Heart right ventricle (tissue), 16 donors: ENCODE data around the gene NENF. TPM values are rescaled to one million over a fixed set of nuclear protein-coding genes. Genes with fewer than 3 reads are reported as not detected.
A peak's percentile ranks its signal among the peaks of the same experiment; 100 is the strongest.

ENCODE experiments used
- ATAC-seq, 8 donors: fragments of 200-7000 bp; cut with Tn5 transposase; one replicate each; pipeline ENCODE4 v1.9.1; 2020; ENCODE audit warnings: mild to moderate bottlenecking in 8 of 8, moderate library complexity in 8 of 8, moderate number of reproducible peaks in 1 of 8
- DNase-seq, 2 donors: peaks; one replicate each; pipeline ENCODE4 v3.0.0-alpha.2; 2020
- H3K27ac ChIP-seq, 10 donors: fragments of 200-600 bp; sonication (generic) in 2 of 10; one replicate each; pipeline versions ENCODE4 v1.5.0 to v1.8.0; 2020 to 2022; ENCODE audit warnings: mild to moderate bottlenecking in 3 of 10
- H3K27me3 ChIP-seq, 7 donors: fragments of 200-600 bp; one replicate each; pipeline ENCODE4 v1.8.0; 2021 to 2022; ENCODE audit warnings: mild to moderate bottlenecking in 2 of 7
- H3K36me3 ChIP-seq, 9 donors: fragments of 200-600 bp; sonication (generic) in 1 of 9; one replicate each; pipeline versions ENCODE4 v1.5.0 to v1.8.0; 2020 to 2022; ENCODE audit warnings: mild to moderate bottlenecking in 2 of 9
- H3K4me1 ChIP-seq, 9 donors: fragments of 200-600 bp; sonication (generic) in 1 of 9; one replicate each; pipeline versions ENCODE4 v1.5.0 to v1.8.0; 2020 to 2022; ENCODE audit warnings: mild to moderate bottlenecking in 4 of 9
- H3K4me3 ChIP-seq, 10 donors: fragments of 200-600 bp; sonication (generic) in 2 of 10; one replicate each; pipeline versions ENCODE4 v1.5.0 to v1.8.0; 2020 to 2022; ENCODE audit warnings: mild to moderate bottlenecking in 7 of 10, moderate library complexity in 2 of 10
- H3K9me3 ChIP-seq, 11 donors: fragments of 200-600 bp in 10 of 11; sonication (generic) in 2 of 11; one replicate each; pipeline versions ENCODE4 v1.5.0 to v1.8.0; 2013 to 2022; ENCODE audit warnings: mild to moderate bottlenecking in 2 of 11, control low read depth in 1 of 11, moderate library complexity in 1 of 11
- WGBS, 2 donors: extraction: QIAGEN DNeasy Blood & Tissue Kit; methylation state at CpG; one replicate each; pipeline ENCODE4 v1.1.7; 2013; ENCODE audit warnings: inconsistent platforms in 1 of 2; 5-methylcytosine and 5-hydroxymethylcytosine counted together
- intact Hi-C, 10 donors: fragments of 100-400 bp; cut with DNase I; formaldehyde crosslinking; loops; one replicate each; pipeline versions ENCODE4 v1.11.1 to v1.14.2; 2022
- polyA plus RNA-seq, 2 donors: library from polyadenylated mRNA; stranded (reverse); fragments of 200-250 nt; gene quantifications; one replicate each; pipeline ENCODE4 v1.2.3, GENCODE V29; 2013
- total RNA-seq, 10 donors: library from RNA; stranded (reverse); fragmentation: NEBNext Ultra II Directional in 3 of 10; extraction: Animal tissue kit (Norgen Biotek cat#: 25700) in 3 of 10; gene quantifications; one replicate each; pipeline versions ENCODE4 v1.2.1 to v1.2.4, GENCODE V29; 2021 to 2023
- TF ChIP-seq, protein P1 (sequence below), 9 donors: fragments of 200-600 bp; sonication (generic) in 2 of 9; IDR thresholded peaks; one replicate each; pipeline versions ENCODE4 v1.5.0 to v1.8.0; 2021 to 2022; ENCODE audit warnings: antibody characterized with exemption in 9 of 9, mild to moderate bottlenecking in 5 of 9, moderate library complexity in 1 of 9
- donor health status: Arrhythmogenic right ventricular cardiomyopathy.
- donor health status: ischemic (EF 13 %, LVEDD 7.1; RV severe dilation, severe dysfunction).
- donor health status: healthy with polysubstance abuse.
- donor health status: DM: no; HTN: yes; CAD: no.
- donor health status: DM: no; HTN: no; CAD: no.
- donor health status: ischemic (EF 25% LVEDD 6.9; RV normal size, moderate dysfunction).
- donor health status: ischemic (EF 25% LVEDD 5.7; RV mildly dilated, moderate dysfunction).
- donor health status: healthy.
- donor health status: DM: yes; HTN: yes; CAD: no.
- donor health status: Ischemic cardiomyopathy.
- donor health status: ischemic (EF 35%, LVEDD 5.7; RV mildly dilated, moderate dysfunction).
- donor health status: nonischemic (EF 11% LVEDD 7.7; RV severe dilation, severe dysfunction).
- donor health status: DM: yes; HTN: yes; CAD: no.
- donor health status: PGD.
- donor health status: ischemic (EF 29% LVEDD 5.4; RV normal size, mild dysfunction).
- donor health status: nonischemic (EF 23%, LVEDD 6.1; RV moderate dilation, normal function).

NENF gene
- total and polyA plus RNA-seq, 12 donors: 91.8 to 241 (median 115) TPM

DNA sequence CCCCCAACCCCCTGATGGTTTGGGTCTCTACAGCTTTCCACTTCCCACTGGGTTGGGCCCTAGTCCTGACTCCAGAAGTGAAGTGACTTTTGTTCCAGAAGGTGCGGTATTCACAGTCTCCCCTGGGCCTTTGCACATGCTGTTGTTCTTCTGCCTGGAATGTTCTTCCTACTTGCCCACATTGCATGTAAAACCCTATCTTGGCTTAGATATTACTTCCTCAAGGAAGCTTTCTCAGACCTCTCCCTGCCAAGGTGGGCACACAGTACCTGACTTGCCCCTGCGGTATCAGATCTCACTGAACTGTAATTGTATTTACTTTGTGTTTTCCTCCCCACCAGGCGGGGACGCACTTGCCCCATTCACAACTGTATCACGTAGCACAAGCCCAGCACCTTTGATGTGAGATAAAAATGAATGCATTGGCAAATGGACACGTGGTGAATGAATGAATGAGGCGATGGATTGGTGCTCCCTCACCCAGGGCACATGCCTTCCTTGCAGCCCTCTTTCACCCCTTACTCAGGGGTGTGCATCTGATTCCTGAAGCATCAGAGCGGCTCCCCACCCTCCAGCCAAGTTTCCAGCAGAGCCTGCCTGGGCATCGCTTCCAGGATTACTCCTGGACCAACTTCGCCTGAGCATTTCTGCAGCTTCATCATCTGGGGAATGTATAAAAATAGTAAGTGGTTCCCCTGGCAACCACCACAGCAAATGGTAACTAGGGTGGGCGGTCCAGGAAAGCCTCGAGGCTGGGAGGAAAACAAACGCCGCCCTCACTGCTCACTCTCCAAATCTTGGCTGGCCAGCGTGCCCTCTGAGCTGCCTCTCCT lies 19.8 kb downstream of the NENF start:
- Histone ChIP-seq H3K9me3 (no peaks in the 10 kb centered on the region), H3K36me3 (peaks cover 0 to 1% (median 0%) of the 10 kb centered on the region in 9 donors), H3K4me3 (no peak overlapping the region), H3K27ac (peak overlapping the region in 9 of 10 donors; percentile 2 to 74 (median 57)), H3K27me3 (no peaks in the 10 kb centered on the region), H3K4me1 (peaks cover 25 to 54% (median 34%) of the 10 kb centered on the region in 9 donors)
- peak; percentile 58 to 82 for DNase-seq
- peak; percentile 52 to 80 (median 72) for ATAC-seq
- WGBS, 2 donors: 36 to 40% methylated on average over 15 of the region's 15 CpGs
- TF ChIP-seq, protein P1, sequence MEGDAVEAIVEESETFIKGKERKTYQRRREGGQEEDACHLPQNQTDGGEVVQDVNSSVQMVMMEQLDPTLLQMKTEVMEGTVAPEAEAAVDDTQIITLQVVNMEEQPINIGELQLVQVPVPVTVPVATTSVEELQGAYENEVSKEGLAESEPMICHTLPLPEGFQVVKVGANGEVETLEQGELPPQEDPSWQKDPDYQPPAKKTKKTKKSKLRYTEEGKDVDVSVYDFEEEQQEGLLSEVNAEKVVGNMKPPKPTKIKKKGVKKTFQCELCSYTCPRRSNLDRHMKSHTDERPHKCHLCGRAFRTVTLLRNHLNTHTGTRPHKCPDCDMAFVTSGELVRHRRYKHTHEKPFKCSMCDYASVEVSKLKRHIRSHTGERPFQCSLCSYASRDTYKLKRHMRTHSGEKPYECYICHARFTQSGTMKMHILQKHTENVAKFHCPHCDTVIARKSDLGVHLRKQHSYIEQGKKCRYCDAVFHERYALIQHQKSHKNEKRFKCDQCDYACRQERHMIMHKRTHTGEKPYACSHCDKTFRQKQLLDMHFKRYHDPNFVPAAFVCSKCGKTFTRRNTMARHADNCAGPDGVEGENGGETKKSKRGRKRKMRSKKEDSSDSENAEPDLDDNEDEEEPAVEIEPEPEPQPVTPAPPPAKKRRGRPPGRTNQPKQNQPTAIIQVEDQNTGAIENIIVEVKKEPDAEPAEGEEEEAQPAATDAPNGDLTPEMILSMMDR (IDR thresholded peaks at IDR 0.05): no peak
- intact Hi-C loops: loop anchor here in 9 of 10 donors (5.0 to 10.0 kb wide), 8 partner anchors 78 to 778 kb away; partner anchors contain the start of genes PPP2R5A (in 2 of the 9), DTL (in 1 of the 9), INTS7 (in 1 of the 9) and NEK2 (in 1 of the 9)

DNA sequence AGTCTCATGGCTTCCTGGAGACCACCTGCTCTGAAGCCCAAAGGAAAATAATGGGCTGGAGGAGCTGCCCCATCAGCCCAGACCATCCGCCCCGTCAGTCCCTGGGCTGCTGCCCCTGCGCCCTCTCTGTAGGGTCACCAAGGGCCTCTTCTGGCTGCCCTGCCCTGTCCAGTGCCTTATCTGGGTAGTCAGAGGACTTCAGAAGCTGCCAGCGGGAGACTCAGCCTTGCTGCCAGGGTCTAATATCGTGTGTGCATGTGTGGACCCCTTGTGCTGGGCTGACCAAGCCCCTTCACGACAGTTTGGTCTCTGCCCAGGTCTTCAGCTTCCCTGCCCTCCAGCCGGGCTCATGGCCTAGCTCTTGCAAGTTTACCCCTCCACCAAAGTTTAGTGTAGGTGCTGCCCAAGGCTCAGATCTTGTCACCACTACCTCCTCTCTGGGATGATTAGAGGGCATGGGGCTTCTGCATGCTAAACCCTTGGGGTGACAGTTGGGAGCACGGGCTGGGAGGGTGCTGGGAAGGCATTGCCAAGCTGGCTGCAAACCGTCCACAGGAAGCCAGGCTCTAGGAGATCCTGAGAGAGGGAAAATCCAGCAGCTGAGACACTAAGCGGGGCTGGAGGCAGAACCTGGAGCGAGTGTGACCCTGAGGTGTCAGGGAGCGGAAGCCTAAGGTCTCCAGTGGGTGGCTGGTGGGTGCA lies 20.6 kb downstream of the NENF start:
- DNase-seq (no peak), ATAC-seq (peak in 3 of 8 donors; percentile 4 to 35 (median 17))
- Histone ChIP-seq H3K27me3 (no peaks in the 10 kb centered on the region), H3K9me3 (peaks cover 0 to 7% (median 0%) of the 10 kb centered on the region in 11 donors), H3K36me3 (no peaks in the 10 kb centered on the region), H3K27ac (peak overlapping the region in 9 of 10 donors; percentile 2 to 74 (median 57)), H3K4me3 (no peak overlapping the region), H3K4me1 (peaks cover 25 to 54% (median 34%) of the 10 kb centered on the region in 9 donors)
- intact Hi-C loops: loop anchor here in 9 of 10 donors (5.0 to 10.0 kb wide), 8 partner anchors 79 to 779 kb away; partner anchors contain the start of genes PPP2R5A (in 2 of the 9), DTL (in 1 of the 9), INTS7 (in 1 of the 9) and NEK2 (in 1 of the 9)
- WGBS, 2 donors: 52 to 53% methylated on average over 12 of the region's 12 CpGs
- TF ChIP-seq, protein P1 (IDR thresholded peaks at IDR 0.05): no peak

DNA sequence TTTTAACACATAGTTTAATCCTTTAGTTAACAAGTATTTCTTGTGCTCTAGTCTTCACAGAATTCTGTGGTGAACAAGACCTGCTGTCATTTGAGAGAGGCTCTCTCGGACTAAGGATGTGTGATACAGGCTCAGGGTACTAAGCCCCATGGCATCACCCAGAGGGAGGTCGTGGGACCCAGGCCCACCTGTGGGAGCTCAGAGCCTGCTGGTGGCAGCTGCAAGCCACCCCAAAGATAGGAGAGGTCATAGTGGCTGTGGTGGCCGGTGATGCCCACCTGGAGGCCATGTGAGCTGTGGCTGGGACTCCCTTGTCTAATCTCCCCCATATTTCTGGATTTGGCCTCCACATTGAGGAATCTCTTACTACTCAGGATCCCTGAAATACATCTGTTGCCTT lies 22.0 kb downstream of the NENF start:
- 93 to 95% methylated on average over 3 of the region's 3 CpGs for WGBS, 2 donors
- intact Hi-C loops: loop anchor here (2.0 to 10.0 kb wide), 13 partner anchors 80 to 780 kb away; partner anchors contain the start of genes PPP2R5A (in 2 of the 10), DTL (in 1 of the 10), INTS7 (in 1 of the 10) and NEK2 (in 1 of the 10)
- Histone ChIP-seq H3K27me3 (no peaks in the 10 kb centered on the region), H3K36me3 (no peaks in the 10 kb centered on the region), H3K4me3 (no peak overlapping the region), H3K9me3 (peaks cover 0 to 7% (median 0%) of the 10 kb centered on the region in 11 donors), H3K27ac (no peak overlapping the region), H3K4me1 (peaks cover 25 to 54% (median 34%) of the 10 kb centered on the region in 9 donors)
- TF ChIP-seq, protein P1 (IDR thresholded peaks at IDR 0.05): no peak
- ATAC-seq (no peak), DNase-seq (no peak)

DNA sequence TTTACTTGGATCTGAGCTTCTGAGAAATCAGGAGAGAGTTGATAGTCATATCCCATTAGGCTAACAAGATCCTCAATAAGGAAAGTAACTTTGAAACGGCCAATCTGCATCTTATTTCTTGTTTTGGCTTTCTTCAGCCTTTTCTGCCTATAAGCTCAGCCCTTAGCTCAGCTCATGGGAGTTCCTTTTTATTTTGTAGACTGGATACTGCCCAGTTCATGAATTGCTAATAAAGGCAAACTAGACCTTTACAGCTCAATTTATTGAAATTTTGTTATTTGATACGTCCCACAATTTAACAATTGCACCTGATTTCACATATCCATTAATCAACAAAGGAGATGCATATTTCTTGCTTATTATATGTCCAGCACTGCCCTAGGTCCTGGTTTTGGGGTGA lies 22.7 kb downstream of the NENF start:
- DNase-seq (no peak), ATAC-seq (no peak)
- peaks cover 22 to 48% (median 33%) of the 10 kb centered on the region in 9 donors for H3K4me1 ChIP-seq
- TF ChIP-seq, protein P1 (IDR thresholded peaks at IDR 0.05): no peak
- H3K27me3 ChIP-seq: no peaks in the 10 kb centered on the region
- intact Hi-C loops: loop anchor here (2.0 to 10.0 kb wide), 13 partner anchors 81 to 781 kb away; partner anchors contain the start of genes PPP2R5A (in 2 of the 10), DTL (in 1 of the 10), INTS7 (in 1 of the 10) and NEK2 (in 1 of the 10)
- peaks cover 0 to 7% (median 0%) of the 10 kb centered on the region in 11 donors for H3K9me3 ChIP-seq
- no peak overlapping the region for H3K4me3 ChIP-seq
- peak overlapping the region in 2 of 10 donors; percentile 56 to 74 for H3K27ac ChIP-seq
- H3K36me3 ChIP-seq: no peaks in the 10 kb centered on the region
- 88 to 95% methylated on average over 2 of the region's 2 CpGs for WGBS, 2 donors
